Hindlimb muscle (tissue), 1 donor: ENCODE results near the gene PLK5. TPM values are rescaled to one million over a fixed set of nuclear protein-coding genes. Genes with fewer than 3 reads are reported as not detected.
A peak's percentile ranks its signal among the peaks of the same experiment; 100 is the strongest.

Source experiments
- DNase-seq: peaks from one replicate; pipeline ENCODE4 v3.0.0-alpha.2; 2013
- polyA plus RNA-seq: library from polyadenylated mRNA; unstranded; fragments of 120-200 nt; gene quantifications from one replicate; pipeline ENCODE4 v1.2.1, GENCODE V29; 2013; ENCODE audit not compliant: insufficient read length

The PLK5 gene
- polyA plus RNA-seq, 1 donor, result 0.30 TPM

GRCh38 chr19:1558552-1558951 lies 34.7 kb downstream of the PLK5 start:
- DNase-seq, result no peak

GRCh38 chr19:1560286-1560882 lies 36.5 kb downstream of the PLK5 start:
- DNase-seq, result no peak

- no peak for DNase-seq
Measured at GRCh38 chr19:1561236-1561842, 37.5 kb downstream of the PLK5 start.

- DNase-seq, result no peak
Measured at GRCh38 chr19:1563251-1563650, 39.4 kb downstream of the PLK5 start.

- peak; percentile 86 for DNase-seq
Measured at GRCh38 chr19:1566392-1567115, 42.7 kb downstream of the PLK5 start.

GRCh38 chr19:1567116-1567847 lies 43.4 kb downstream of the PLK5 start:
- peak; percentile 59 for DNase-seq

- no peak for DNase-seq
Measured at GRCh38 chr19:1567848-1568227, 44.0 kb downstream of the PLK5 start.

GRCh38 chr19:1568320-1569019 lies 44.6 kb downstream of the PLK5 start, which contains the start of gene MEX3D:
TSS of gene MEX3D (minus strand) at chr19:1568325. CDS start at chr19:1568058, 267 bp downstream.
- DNase-seq, result peak; percentile 81

- DNase-seq, result no peak
Measured at GRCh38 chr19:1569997-1570396, 46.1 kb downstream of the PLK5 start.

GRCh38 chr19:1570836-1571235 lies 47.0 kb downstream of the PLK5 start:
- no peak for DNase-seq

- no peak for DNase-seq
Measured at GRCh38 chr19:1571358-1571757, 47.5 kb downstream of the PLK5 start.

- no peak for DNase-seq
Measured at GRCh38 chr19:1572795-1573194, 48.9 kb downstream of the PLK5 start.

- no peak for DNase-seq
Measured at GRCh38 chr19:1574354-1575136, 50.7 kb downstream of the PLK5 start.

- DNase-seq, result no peak
Measured at GRCh38 chr19:1575323-1576241, 51.7 kb downstream of the PLK5 start.

- DNase-seq, result no peak
Measured at GRCh38 chr19:1576242-1577089, 52.6 kb downstream of the PLK5 start.

- no peak for DNase-seq
Measured at GRCh38 chr19:1577090-1577928, 53.4 kb downstream of the PLK5 start.

GRCh38 chr19:1577929-1578618 lies 54.2 kb downstream of the PLK5 start:
- DNase-seq, result no peak

GRCh38 chr19:1579222-1579621 lies 55.3 kb downstream of the PLK5 start:
- DNase-seq, result no peak
